Gastrocnemius medialis (tissue), 4 donors: ENCODE data around the gene GNB1. TPM values are rescaled to one million over a fixed set of nuclear protein-coding genes. Genes with fewer than 3 reads are reported as not detected.

ENCODE experiments used
- ATAC-seq, 2 donors: fragments of 150-250 bp; one replicate each; pipeline ENCODE4 v1.9.1; 2016
- DNase-seq, 2 donors: peaks; one replicate each; pipeline ENCODE4 v3.0.0-alpha.2; 2019
- H3K27ac ChIP-seq, 4 donors: fragments of 200-600 bp; sonication (generic); 1 replicate in 1 of 4; 2 replicates in 3 of 4; pipeline ENCODE4 v1.5.1; 2016 to 2018; ENCODE audit warnings: mild to moderate bottlenecking in 2 of 4, moderate library complexity in 1 of 4
- H3K27me3 ChIP-seq, 3 donors: fragments of 200-600 bp; sonication (generic) in 2 of 3; 1 replicate in 1 of 3; 2 replicates in 2 of 3; pipeline versions ENCODE4 v1.5.1 to v1.6.0; 2016 to 2019; ENCODE audit warnings: mild to moderate bottlenecking in 1 of 3, moderate library complexity in 1 of 3
- H3K36me3 ChIP-seq, 2 donors: fragments of 200-600 bp; sonication (generic) in 1 of 2; one replicate each; pipeline ENCODE4 v1.5.1; 2017 to 2018
- H3K4me1 ChIP-seq, 2 donors: fragments of 200-600 bp; sonication (generic) in 1 of 2; one replicate each; pipeline ENCODE4 v1.5.1; 2016 to 2017; ENCODE audit warnings: mild to moderate bottlenecking in 2 of 2
- H3K4me3 ChIP-seq, 4 donors: fragments of 200-600 bp; sonication (generic) in 3 of 4; 1 replicate in 1 of 4; 2 replicates in 3 of 4; pipeline ENCODE4 v1.5.1; 2016 to 2019; ENCODE audit warnings: mild to moderate bottlenecking in 2 of 4
- H3K9me3 ChIP-seq, 3 donors: fragments of 200-600 bp; sonication (generic) in 2 of 3; 1 replicate in 1 of 3; 2 replicates in 2 of 3; pipeline ENCODE4 v1.5.1; 2016 to 2019
- POLR2A ChIP-seq, 2 donors: fragments of 450-650 bp; IDR thresholded peaks; one replicate each; pipeline ENCODE4 v1.6.1; 2017; ENCODE audit warnings: antibody characterized with exemption in 2 of 2, mild to moderate bottlenecking in 2 of 2, moderate library complexity in 2 of 2
- in situ Hi-C, 4 donors: fragments of 200-750 bp; cut with MboI; loops; one replicate each; pipeline versions ENCODE4 v1.15.0 to v1.8.0; 2017; ENCODE audit warnings: low sequenced_read_pairs in 4 of 4
- intact Hi-C: fragments of 100-400 bp; cut with DNase I; formaldehyde crosslinking; loops from one replicate; pipeline ENCODE4 v1.15.1; 2023; ENCODE audit warnings: low total_unique reads
- total RNA-seq, 4 donors: library from RNA; depleted of rRNA; stranded (reverse); fragments of >200 nt; gene quantifications; one replicate each; pipeline versions ENCODE4 v1.1.0 to v1.2.3, GENCODE V29; 2016
- TF ChIP-seq, protein P1 (sequence below), 5 experiments: fragments of 450-650 bp in 3 of 5; fragments of 200-600 bp in 2 of 5; sonication (generic) in 2 of 5; IDR thresholded peaks in 4 of 5; conservative IDR thresholded peaks in 1 of 5; 1 replicate in 4 of 5; 2 replicates in 1 of 5; pipeline ENCODE4 v1.5.1; 2016 to 2019; ENCODE audit warnings: antibody characterized with exemption in 5 of 5, mild to moderate bottlenecking in 3 of 5, moderate library complexity in 3 of 5

Gene GNB1
- total RNA-seq, 4 donors from 2014 or later: 29.9 to 44.1 (median 37.2) TPM

DNA sequence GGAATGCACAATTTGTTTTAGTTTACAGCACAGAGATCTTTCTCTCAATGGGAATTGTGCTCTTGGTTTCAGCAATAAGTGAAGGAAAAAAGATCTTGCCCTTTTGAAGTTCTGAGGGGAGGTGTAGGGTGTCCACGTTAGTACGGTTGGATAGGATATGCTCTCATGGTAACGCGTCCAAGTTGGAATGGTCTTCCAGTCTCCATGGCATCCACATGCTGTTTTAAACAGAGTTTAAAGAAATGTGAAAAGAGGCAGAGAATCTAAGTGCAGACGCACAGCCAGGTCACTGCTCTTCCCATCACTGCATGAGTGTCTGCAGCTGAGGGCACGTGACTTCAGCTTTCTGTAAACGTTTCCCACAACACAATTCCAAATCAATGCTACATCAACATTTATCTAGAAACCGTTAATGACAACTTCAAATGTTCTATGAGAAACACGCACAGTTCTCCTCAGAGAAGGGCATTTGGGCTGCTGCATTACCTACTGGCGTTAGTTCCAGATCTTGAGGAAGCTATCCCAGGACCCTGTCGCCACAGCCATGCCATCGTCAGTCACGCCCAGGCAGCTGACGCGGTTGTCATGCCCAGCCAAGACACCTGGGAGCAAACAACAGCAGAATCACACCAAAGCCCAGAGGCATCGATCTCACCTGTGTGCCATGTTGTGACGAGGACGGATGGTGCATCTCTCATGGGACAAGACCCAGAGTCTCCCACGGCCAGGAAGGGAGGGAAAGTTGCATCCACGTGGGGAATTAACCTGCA is 103.9 kb downstream of the GNB1 start:
- Histone ChIP-seq H3K4me3 (no peak overlapping the region), H3K4me1 (peaks cover 13 to 14% of the 10 kb centered on the region in 2 donors), H3K36me3 (peaks cover 0 to 68% of the 10 kb centered on the region in 2 donors), H3K27me3 (no peaks in the 10 kb centered on the region), H3K27ac (no peak overlapping the region), H3K9me3 (no peaks in the 10 kb centered on the region)
- no peak for DNase-seq
- TF ChIP-seq, protein P1, sequence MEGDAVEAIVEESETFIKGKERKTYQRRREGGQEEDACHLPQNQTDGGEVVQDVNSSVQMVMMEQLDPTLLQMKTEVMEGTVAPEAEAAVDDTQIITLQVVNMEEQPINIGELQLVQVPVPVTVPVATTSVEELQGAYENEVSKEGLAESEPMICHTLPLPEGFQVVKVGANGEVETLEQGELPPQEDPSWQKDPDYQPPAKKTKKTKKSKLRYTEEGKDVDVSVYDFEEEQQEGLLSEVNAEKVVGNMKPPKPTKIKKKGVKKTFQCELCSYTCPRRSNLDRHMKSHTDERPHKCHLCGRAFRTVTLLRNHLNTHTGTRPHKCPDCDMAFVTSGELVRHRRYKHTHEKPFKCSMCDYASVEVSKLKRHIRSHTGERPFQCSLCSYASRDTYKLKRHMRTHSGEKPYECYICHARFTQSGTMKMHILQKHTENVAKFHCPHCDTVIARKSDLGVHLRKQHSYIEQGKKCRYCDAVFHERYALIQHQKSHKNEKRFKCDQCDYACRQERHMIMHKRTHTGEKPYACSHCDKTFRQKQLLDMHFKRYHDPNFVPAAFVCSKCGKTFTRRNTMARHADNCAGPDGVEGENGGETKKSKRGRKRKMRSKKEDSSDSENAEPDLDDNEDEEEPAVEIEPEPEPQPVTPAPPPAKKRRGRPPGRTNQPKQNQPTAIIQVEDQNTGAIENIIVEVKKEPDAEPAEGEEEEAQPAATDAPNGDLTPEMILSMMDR (IDR thresholded peaks at IDR 0.05 in 4 of 5, conservative IDR thresholded peaks at IDR 0.05 in 1 of 5): no peak
- no peak for TF ChIP-seq POLR2A (IDR thresholded peaks at IDR 0.05)
- intact Hi-C loops: no loop called here
- in situ Hi-C loops: loop anchor here in 1 of 4 donors (10.0 kb wide), 1 partner anchor 98 kb away; no protein-coding TSS in a partner anchor
- no peak for ATAC-seq

DNA sequence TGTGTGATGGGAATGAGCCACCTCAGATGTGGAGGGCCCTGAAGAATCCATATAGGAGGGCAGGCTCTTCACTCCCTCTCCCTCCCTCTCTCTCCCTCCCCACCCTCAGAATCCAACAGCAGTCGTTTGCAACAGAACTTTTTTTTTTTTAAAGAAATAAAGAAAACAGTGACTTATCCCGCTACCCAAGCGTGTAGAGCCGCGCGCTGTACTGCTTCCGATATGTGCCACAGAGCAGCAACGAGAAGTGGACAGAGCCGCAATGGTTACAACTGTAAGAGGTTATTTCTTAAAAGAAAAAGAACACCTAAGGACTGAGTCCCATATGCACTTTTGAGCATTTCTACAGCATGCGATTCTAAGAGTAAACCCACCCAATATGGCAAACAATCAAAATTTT is 105.2 kb downstream of the GNB1 start:
- in situ Hi-C loops: loop anchor here in 1 of 4 donors (10.0 kb wide), 1 partner anchor 99 kb away; no protein-coding TSS in a partner anchor
- intact Hi-C loops: no loop called here
- no peak for DNase-seq

DNA sequence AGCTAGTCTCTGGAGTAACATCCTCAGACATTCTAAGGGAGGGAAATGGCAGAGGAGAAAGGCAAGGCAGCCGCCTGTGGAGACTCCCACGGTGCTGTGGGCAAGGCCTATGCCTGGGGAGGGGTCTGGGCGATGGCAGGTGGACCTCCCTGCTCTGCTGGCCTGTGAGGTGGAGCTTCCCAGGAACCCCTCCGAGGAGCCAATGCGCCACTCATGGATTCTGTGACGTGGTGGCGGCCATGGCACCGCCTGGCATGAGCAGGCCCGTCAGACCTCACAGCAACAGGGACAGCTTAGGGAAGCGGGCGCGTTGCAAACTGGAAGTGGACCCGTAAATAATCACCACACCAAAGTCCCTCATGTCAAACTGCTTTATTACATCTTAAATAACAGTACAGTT is 106.0 kb downstream of the GNB1 start:
- ATAC-seq (no peak), DNase-seq (no peak)
- peaks cover 23 to 28% of the 10 kb centered on the region in 2 donors for H3K4me1 ChIP-seq
- peaks cover 0 to 50% of the 10 kb centered on the region in 2 donors for H3K36me3 ChIP-seq
- no peaks in the 10 kb centered on the region for H3K9me3 ChIP-seq
- intact Hi-C loops: no loop called here
- H3K4me3 ChIP-seq: no peak overlapping the region
- TF ChIP-seq, protein P1 (IDR thresholded peaks at IDR 0.05 in 4 of 5, conservative IDR thresholded peaks at IDR 0.05 in 1 of 5): no peak
- no peak for TF ChIP-seq POLR2A (IDR thresholded peaks at IDR 0.05)
- H3K27ac ChIP-seq: no peak overlapping the region
- in situ Hi-C loops: loop anchor here in 1 of 4 donors (10.0 kb wide), 1 partner anchor 100 kb away; no protein-coding TSS in a partner anchor
- no peaks in the 10 kb centered on the region for H3K27me3 ChIP-seq

More for the DNA sequence above, 105.2 kb downstream of the GNB1 start:
- Histone ChIP-seq H3K27me3 (no peaks in the 10 kb centered on the region), H3K4me3 (no peak overlapping the region), H3K36me3 (peaks cover 0 to 57% of the 10 kb centered on the region in 2 donors), H3K27ac (no peak overlapping the region), H3K9me3 (no peaks in the 10 kb centered on the region), H3K4me1 (peaks cover 23 to 26% of the 10 kb centered on the region in 2 donors)
- TF ChIP-seq POLR2A (IDR thresholded peaks at IDR 0.05): no peak
- TF ChIP-seq, protein P1 (IDR thresholded peaks at IDR 0.05 in 4 of 5, conservative IDR thresholded peaks at IDR 0.05 in 1 of 5): no peak
- no peak for ATAC-seq

DNA sequence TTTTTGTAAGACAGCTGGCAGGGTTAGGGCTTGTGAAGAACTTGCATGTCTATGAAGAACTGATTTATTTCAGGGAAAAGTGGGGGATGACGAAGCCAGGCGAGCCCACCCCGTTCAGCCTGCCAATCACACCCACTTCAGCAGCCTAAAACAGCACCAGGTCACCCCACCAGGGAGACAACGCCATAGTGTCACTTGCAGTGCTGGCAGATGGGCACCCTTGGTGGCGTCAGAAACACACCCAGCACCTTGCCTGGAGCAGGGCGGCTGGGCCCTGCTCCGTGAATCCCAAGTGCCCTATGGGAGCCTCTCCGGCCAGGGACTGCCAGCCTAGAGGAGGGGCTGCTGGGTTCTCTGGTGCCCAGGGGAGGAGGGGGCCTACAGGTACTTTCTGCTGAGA is 107.6 kb downstream of the GNB1 start:
- peak overlapping the region; percentile 65 to 99 (median 80) for H3K27ac ChIP-seq
- peaks cover 0 to 33% of the 10 kb centered on the region in 2 donors for H3K36me3 ChIP-seq
- ATAC-seq: no peak
- TF ChIP-seq POLR2A (IDR thresholded peaks at IDR 0.05): no peak
- TF ChIP-seq, protein P1 (IDR thresholded peaks at IDR 0.05 in 4 of 5, conservative IDR thresholded peaks at IDR 0.05 in 1 of 5): no peak
- in situ Hi-C loops: loop anchor here in 1 of 4 donors (10.0 kb wide), 1 partner anchor 101 kb away; no protein-coding TSS in a partner anchor
- H3K4me3 ChIP-seq: no peak overlapping the region
- peaks cover 26 to 32% of the 10 kb centered on the region in 2 donors for H3K4me1 ChIP-seq
- DNase-seq: no peak
- intact Hi-C loops: no loop called here
- no peaks in the 10 kb centered on the region for H3K9me3 ChIP-seq
- no peaks in the 10 kb centered on the region for H3K27me3 ChIP-seq
